ENCODE measurements around the gene ZCCHC18. TPM values are rescaled to one million over a fixed set of nuclear protein-coding genes. Genes with fewer than 3 reads are reported as not detected.
"Not testable (repeated sequence)": the region's sequence is repeated elsewhere in the genome, so short reads cannot be mapped to it uniquely, and the experiment has no call there.

Gene ZCCHC18
- total RNA-seq: 1.2 TPM

- no peak for TF ChIP-seq POLR2A (IDR thresholded peaks at IDR 0.05)
- peak in 1 of 2 donors; percentile 61 for TF ChIP-seq POLR2AphosphoS5 (IDR thresholded peaks at IDR 0.05; ENCODE audit: insufficient read depth in 1 of 2, low read depth in 1 of 2)
- TF ChIP-seq, protein P1, sequence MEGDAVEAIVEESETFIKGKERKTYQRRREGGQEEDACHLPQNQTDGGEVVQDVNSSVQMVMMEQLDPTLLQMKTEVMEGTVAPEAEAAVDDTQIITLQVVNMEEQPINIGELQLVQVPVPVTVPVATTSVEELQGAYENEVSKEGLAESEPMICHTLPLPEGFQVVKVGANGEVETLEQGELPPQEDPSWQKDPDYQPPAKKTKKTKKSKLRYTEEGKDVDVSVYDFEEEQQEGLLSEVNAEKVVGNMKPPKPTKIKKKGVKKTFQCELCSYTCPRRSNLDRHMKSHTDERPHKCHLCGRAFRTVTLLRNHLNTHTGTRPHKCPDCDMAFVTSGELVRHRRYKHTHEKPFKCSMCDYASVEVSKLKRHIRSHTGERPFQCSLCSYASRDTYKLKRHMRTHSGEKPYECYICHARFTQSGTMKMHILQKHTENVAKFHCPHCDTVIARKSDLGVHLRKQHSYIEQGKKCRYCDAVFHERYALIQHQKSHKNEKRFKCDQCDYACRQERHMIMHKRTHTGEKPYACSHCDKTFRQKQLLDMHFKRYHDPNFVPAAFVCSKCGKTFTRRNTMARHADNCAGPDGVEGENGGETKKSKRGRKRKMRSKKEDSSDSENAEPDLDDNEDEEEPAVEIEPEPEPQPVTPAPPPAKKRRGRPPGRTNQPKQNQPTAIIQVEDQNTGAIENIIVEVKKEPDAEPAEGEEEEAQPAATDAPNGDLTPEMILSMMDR (IDR thresholded peaks at IDR 0.05): no peak
- Histone ChIP-seq H3K9me3 (no peaks in the 10 kb centered on the region), H3K4me3 (peak within 1 kb of the TSS; percentile 48 to 49), H3K4me1 (no peaks in the 10 kb centered on the region), H3K27ac (peak within 1 kb of the TSS; percentile 72), H3K36me3 (no peaks in the 10 kb centered on the region), H3K27me3 (no peaks in the 10 kb centered on the region)
- DNase-seq (ENCODE audit: extremely low spot score in 2 of 2): no peak
- intact Hi-C loops (cut with DNase I): no loop called here
Observed at GRCh38 chrX:104112326-104112951, at the start of gene ZCCHC18. ZCCHC18 (plus strand) TSS chrX:104112523; CDS start chrX:104114112, 1,589 bp downstream.

GRCh38 chrX:104062636-104063035 lies 49.7 kb upstream of the ZCCHC18 start:
- H3K9me3 ChIP-seq; DNase-seq (ENCODE audit: extremely low spot score in 2 of 2): not testable (repeated sequence)

GRCh38 chrX:104075778-104076445 lies 36.4 kb upstream of the ZCCHC18 start, which contains the start of gene TMSB15C:
TMSB15C (minus strand) TSS chrX:104076236.
- H3K36me3 ChIP-seq: not testable (repeated sequence)

More at GRCh38 chrX:104062636-104063035, 49.7 kb upstream of the ZCCHC18 start:
- H3K27me3 ChIP-seq; H3K27ac ChIP-seq; H3K36me3 ChIP-seq; H3K4me3 ChIP-seq; intact Hi-C loops (cut with DNase I); H3K4me1 ChIP-seq: not testable (repeated sequence)

GRCh38 chrX:104077854-104078253 lies 34.5 kb upstream of the ZCCHC18 start:
- H3K4me1 ChIP-seq; H3K27me3 ChIP-seq; H3K9me3 ChIP-seq; H3K36me3 ChIP-seq; DNase-seq (ENCODE audit: extremely low spot score in 2 of 2); H3K4me3 ChIP-seq; intact Hi-C loops (cut with DNase I); H3K27ac ChIP-seq: not testable (repeated sequence)

More at GRCh38 chrX:104075778-104076445, 36.4 kb upstream of the ZCCHC18 start, which contains the start of gene TMSB15C:
- H3K4me1 ChIP-seq; intact Hi-C loops (cut with DNase I); H3K27me3 ChIP-seq; DNase-seq (ENCODE audit: extremely low spot score in 2 of 2); H3K27ac ChIP-seq; H3K9me3 ChIP-seq; H3K4me3 ChIP-seq: not testable (repeated sequence)

- intact Hi-C loops (cut with DNase I): no loop called here
- Histone ChIP-seq H3K9me3 (no peaks in the 10 kb centered on the region), H3K4me1 (no peaks in the 10 kb centered on the region), H3K27ac (no peak overlapping the region), H3K36me3 (no peaks in the 10 kb centered on the region), H3K27me3 (no peaks in the 10 kb centered on the region), H3K4me3 (no peak overlapping the region)
- TF ChIP-seq, protein P1 (IDR thresholded peaks at IDR 0.05): no peak
- no peak for TF ChIP-seq POLR2A (IDR thresholded peaks at IDR 0.05)
- no peak for TF ChIP-seq POLR2AphosphoS5 (IDR thresholded peaks at IDR 0.05; ENCODE audit: insufficient read depth in 1 of 2, low read depth in 1 of 2)
- DNase-seq (ENCODE audit: extremely low spot score in 2 of 2): no peak
Observed at GRCh38 chrX:104084063-104084462, 28.3 kb upstream of the ZCCHC18 start.

DNA sequence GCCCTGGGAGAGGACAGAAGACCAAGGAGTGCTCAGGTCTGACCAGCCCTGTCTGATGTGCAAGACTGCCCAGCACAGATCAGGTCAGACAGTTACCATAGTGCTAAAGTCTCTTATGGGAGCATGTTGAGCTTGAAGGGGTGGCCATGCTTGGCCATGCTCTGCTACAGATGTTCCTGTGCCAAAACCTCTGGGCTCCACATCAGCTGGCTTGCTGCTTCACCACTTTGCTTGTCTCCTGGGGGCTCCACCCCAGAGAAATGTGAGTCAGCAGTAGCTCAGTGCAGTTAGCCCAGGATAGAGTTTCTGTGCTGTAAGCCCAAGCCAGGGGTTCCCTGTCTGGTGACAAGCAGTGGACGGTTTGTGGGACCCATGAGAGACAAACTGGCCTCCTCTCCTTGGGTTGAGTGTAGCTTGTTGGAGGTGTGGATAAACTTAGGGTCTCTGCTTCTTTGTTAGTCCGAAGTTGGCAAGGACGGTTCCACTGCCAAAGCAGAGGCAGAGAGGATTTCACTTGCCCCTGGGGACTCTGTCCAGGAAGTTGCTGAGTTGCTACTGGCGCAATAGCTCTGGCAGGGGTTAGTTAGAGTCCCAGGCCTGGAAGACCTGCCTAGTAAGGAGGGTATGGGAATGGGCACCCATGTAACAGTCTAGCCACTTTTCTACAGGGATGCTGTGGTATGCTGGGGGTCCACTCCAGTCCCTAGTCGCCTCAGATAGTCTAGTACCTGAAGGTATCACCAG lies 27.6 kb upstream of the ZCCHC18 start:
- Histone ChIP-seq H3K9me3 (no peaks in the 10 kb centered on the region), H3K4me3 (no peak overlapping the region), H3K4me1 (no peaks in the 10 kb centered on the region), H3K27ac (no peak overlapping the region), H3K27me3 (no peaks in the 10 kb centered on the region), H3K36me3 (no peaks in the 10 kb centered on the region)
- intact Hi-C loops (cut with DNase I): no loop called here
- no peak for TF ChIP-seq POLR2AphosphoS5 (IDR thresholded peaks at IDR 0.05; ENCODE audit: insufficient read depth in 1 of 2, low read depth in 1 of 2)
- TF ChIP-seq, protein P1 (IDR thresholded peaks at IDR 0.05): no peak
- TF ChIP-seq POLR2A (IDR thresholded peaks at IDR 0.05): no peak
- no peak for DNase-seq (ENCODE audit: extremely low spot score in 2 of 2)

Data from vagina (tissue), 2 donors.